KBM-7 (cell line): ENCODE results near the gene ASL.
"Not testable (repeated sequence)": the region's sequence is repeated elsewhere in the genome, so short reads cannot be mapped to it uniquely, and the experiment has no call there.

ENCODE experiments used
- DNase-seq: peaks from one replicate; pipeline ENCODE4 v3.0.0-alpha.2; 2015
- in situ Hi-C: fragments of 300-500 bp; cut with MboI; formaldehyde crosslinking; loops from 2 replicates; pipeline ENCODE4 v1.14.3; 2020; ENCODE audit warnings: low sequenced_read_pairs, low pct_unique_long_range_greater_than_20kb, mixed read lengths

The ASL gene

DNA sequence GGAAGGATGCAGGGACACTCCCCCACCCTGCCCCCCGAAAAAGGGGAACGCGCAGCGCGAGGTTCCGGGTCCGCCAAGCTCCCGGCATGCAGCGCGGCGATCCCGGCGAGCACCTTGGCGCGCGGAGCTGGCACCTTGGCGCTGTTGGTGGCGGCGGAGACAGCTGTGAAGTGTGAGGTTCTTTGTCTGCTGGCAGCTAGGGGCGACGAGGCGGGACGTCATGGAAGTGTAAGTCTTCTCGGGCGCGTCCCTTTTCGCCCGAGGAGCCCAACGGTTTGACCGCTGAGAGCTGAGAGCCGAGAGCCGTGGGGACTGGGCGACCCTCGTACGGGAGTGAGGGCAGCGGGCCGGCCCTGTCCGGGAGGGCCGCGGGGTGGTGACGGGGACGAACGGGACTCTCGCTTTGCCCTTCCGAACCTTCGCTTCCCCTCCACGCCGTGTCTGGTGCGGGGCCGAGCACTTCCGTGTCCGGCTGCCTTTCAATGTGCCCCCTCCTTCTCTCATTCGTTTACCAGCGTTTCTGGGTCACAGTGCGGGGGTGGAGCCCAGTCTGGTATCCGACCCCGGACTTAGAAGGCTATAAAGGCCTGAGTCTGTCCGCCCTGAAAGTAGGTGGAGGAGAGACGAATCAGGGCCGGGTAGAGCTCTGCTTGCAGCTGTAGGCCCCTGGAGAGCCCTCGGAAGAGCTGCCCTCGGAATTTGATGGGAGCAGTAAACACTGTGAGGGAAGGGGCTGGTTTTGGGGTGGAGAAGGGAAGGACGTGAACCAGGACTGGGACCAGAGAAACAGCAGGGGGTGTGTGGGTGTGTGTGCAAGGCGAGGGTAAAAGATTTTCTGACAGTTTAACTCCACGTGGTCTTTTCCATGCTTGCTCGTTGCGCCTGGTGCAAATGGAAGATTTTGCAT lies 39.4 kb downstream of the ASL start, which contains the start of gene CRCP:
CRCP (plus strand) TSS at position 105 of the 907 bp plus-strand sequence; CDS start at position 221, 116 bp downstream.
- peak; percentile 91 for DNase-seq

DNA sequence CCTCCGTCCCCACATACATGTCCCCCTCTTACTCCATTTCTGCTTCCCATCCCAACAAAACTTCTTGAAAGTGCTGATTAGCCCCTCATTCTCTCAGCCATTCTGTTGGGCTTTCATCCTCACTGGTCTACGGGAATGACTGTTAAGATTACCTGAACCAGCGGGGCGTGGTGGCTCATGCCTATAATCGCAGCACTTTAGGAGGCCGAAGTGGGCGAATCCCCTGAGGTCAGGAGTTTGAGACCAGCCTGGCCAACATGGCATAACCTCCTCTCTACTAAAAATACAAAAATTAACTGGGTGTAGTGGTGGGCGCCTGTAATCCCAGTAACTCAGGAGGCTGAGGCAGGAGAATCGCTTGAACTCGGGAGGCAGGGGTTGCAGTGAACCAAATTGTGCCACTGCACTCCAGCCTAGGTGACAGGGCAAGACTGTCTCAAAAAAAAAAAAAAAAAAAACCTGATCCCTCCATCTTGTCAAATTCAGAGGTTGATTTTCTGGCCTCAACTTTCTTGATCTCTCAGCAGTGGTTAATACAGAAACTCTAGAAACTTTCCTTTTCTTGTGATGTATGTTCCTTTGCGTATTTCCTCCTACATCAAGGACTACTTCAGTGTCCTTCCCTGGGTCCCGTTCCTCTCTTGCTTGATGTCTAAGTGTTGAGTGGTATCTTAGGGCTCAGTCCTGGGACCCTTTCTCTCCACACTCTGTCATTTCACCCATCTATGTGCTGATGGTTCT lies 41.2 kb downstream of the ASL start:
- in situ Hi-C loops, DNase-seq: not testable (repeated sequence)

More for the DNA sequence above, 39.4 kb downstream of the ASL start, which contains the start of gene CRCP:
- in situ Hi-C loops: no loop called here

DNA sequence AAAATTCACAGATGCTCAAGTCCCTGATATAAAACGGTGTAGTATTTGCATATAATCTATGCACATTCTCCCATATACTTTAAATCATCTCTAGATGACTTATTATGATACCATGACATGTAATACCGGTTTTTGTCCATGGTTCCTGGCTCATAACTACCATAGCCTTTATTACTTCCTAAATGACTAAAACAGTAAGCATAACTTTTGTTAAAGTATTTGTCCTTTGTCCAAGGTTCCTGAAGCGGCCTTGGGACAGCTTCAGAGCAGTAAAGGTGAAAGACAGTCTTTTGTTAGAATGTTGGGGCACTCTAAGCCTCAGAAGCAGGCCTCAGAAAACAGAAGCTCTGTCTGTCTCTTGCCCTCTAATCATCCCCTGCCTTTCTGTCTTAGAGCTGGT lies 43.0 kb downstream of the ASL start:
- in situ Hi-C loops: no loop called here
- DNase-seq: no peak

DNA sequence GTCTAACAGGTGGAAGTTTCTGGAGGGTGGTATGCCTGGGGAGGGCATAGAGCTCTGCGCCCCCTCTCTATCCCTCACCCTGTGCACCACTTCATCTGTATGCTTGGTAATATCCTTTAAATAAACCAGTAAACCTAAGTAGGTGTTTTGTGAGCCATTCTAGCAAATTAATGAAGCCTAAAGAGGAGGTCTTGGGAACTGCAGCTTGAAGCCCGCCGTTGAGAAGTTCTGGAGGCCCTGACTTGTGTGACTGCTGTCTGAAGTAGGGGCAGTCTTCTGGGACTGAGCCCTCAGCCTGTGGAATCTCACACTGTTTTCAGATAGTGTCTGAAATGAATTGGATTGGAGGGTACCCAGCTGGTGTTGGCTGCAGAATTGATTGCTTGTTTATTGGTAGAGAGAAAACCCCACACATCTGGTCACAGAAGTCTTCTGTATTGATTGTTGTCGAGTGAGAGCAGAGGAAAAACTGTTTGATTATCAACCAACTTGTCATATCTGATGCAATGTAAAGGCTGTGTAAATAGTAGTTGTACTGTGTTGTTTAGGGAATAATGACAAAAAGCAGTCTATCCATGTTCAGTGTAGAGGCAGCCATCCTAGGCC lies 43.7 kb downstream of the ASL start:
- DNase-seq: no peak

DNA sequence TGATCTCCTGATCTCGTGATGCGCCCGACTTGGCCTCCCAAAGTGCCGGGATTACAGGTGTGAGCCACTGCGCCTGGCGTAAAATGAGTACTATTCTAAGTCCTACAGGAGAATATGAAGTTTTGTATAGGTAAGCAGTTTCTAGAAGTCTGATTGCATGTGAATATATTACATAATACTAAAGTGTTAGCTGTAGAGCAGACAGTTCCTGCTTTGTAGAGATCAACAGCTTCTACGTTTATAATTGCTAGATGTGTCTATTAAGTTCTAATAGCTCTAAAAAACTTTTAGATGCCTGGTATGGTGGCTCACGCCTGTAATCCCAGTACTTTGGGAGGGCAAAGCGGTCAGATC lies 47.5 kb downstream of the ASL start:
- DNase-seq: no peak
- in situ Hi-C loops: no loop called here

More for the DNA sequence above, 43.7 kb downstream of the ASL start:
- in situ Hi-C loops: no loop called here

DNA sequence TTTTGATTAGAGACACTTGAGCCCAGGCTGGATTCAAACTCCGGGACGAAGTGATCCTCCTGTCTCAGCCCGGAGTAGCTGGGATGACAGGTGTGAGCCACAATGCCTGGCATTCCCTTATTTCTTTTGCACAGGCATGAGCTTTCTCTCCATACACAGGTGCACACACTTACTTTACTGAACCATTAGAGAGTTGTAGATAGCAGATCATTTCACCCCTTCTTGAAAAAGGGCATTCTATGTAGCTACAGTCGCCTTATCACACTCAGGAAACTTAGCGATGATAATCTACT lies 48.9 kb downstream of the ASL start:
- DNase-seq, in situ Hi-C loops: not testable (repeated sequence)

DNA sequence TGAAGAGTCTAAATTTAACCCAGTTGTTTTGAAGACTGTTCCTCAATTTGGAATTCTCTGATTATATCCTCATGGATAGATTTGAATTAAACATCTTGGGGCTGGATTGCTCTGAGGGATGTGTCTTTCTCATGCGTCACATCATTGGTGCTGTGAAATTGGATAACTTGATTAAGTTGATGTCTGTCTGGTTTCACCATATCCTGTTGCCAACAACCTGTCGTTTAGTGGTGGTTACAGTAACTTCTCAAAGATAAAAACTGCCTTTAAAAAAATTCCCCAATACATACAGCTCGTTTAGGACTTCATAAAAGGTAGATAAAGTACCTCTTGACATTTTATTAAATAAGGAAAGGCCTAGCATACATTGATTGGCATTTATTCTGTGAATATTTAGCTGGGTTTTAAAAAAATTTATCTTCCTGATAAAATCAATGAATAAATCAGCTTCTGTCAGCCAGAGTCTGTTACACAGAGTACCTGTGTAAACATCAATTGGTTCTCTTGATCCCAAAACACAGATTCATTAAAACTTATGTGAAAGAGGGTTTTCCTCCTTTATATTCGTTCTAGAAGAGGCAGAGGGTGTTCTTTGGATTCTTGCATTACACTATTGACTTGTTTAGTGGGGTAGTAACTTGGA lies 49.6 kb downstream of the ASL start:
- in situ Hi-C loops: no loop called here
- no peak for DNase-seq

DNA sequence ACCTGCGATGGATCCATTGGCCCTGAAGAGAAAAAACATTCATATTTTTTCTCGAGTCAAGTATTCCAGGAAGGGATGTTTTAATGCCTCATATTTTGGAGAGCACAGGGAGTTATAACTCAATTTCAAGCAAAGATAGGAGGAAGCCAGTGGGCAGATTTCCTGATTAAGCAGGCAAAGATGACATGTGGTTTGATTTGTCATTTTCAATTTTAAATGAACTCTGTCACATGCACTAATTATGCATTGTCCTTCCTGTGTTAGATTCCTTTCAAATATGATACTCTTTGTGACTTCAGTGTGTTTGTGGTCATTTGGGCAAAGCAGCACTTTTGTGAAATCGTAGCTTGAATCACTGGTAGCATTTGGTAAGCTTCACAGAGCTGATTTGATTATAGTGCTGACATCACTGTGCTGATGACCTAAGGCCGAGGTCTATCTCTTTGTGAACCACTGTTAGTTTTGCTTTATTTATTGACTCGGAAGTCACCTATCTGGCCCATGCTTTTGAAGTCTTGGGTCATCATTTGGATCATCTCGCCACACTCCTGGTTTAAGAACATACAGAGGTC lies 50.2 kb downstream of the ASL start:
- DNase-seq, in situ Hi-C loops: not testable (repeated sequence)

DNA sequence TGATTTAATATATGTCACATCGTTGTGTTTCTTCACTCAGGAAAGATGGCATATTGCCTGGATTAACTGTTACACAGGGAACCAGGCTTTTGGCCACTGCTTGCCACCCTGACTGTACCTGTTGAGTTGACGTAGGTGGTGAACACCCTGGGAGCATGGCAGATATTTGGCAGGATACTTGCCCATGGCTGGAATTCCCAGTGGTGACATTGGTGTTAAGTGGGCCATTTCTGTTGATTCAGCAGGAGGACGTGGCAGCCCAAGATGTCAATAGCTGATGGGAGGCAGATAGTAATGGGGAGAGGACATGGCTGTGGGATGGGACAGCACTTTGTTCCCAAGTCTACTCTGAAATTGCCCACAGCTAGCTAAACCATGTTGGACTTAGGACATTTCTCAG lies 51.6 kb downstream of the ASL start:
- DNase-seq, in situ Hi-C loops: not testable (repeated sequence)

DNA sequence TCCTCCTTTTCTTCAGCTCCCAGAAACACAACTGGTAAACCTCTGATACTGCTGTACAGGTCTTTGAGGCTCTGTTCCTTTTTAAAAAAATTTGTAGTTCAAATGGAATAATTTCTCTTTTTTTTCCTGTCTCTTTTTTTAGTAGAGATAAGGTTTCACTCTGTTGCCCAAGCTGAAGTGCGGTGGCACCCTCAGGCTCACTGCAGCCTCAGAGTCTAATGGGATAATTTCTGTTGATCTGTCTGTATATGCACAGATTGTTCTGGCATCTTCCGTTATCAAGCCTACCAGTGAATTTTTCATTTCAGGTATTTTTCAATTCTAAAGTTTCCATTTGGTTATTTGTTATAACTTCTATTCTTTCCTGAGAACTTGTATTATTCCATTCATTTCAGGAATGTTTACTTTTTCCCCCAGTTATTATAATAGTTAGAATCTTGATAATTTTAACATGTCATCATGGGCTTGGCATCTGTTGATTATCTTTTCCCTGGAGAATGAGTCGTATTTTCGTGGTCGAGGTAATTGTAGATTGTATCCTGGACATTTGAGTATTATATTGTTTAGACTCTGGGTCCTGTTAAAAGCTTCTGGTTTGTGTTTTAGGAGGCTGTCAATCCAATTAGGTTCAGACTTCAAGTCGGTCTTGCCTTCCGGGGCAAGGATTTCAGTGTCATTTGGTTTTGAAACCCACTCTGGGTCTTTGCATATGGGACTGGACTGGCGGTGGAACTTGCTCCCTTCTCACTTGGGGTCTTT lies 63.6 kb downstream of the ASL start:
- no peak for DNase-seq
- in situ Hi-C loops: no loop called here

DNA sequence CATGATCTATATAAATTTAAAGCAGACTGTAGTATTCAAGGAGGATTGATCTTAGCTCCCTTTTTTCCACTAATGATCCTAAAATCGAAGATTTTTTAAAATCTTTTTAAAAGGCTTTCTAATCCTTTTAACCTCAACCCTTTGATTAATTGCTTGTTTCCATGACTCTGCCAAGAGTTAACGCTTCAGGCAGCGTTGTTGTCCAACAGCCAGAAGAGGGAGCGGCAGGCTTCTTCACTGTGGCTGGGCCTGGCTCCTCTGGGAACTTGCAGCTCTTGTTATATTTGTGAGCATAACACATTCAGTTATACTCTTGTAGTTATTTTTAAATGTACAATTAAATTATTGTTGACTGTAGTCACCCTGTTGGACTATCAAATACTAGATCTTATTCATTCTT lies 65.3 kb downstream of the ASL start:
- in situ Hi-C loops: no loop called here
- DNase-seq: peak; percentile 35

DNA sequence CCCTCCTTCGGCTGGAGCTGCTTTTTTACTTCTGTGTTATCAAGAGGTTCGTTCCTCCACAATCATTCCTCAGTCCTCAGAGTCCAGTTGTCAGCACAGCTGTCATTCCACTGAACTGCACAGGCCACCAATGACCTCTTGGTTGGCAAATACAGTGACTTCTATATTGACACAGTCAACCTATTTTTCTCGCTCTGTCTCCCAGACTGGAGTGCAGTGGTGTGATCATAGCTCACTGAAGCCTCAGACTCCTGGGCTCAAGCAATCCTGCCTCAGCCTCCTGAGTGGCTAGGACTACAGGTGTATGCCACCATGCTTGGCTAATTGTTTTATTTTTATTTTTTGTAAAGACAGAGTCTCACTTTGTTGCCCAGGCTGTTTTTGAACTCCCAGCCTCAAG lies 66.7 kb downstream of the ASL start:
- in situ Hi-C loops: no loop called here
- DNase-seq: no peak

DNA sequence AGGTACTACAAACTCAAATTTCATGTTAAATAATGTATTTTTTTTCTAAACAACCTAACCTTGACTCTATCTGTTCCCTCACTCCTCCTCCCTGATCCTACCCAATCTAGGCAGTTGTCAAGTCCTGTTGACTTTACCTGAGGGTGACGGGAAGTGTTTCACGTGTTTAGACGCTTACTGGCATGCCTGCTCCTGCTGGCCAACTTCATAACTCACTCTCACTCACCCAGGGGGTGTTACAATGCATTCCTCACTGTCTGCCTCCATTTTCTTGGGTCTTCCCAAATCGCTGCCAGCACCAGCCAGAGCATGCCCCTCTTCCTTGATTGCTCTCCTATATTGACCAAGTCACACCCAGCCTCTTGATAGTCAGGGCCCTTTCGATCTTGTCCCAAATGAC lies 67.4 kb downstream of the ASL start:
- no peak for DNase-seq
- in situ Hi-C loops: no loop called here
